H1 (cell line): Measurements from ENCODE around the gene PLG.

Source experiments
- CTCF ChIP-seq, 3 experiments: IDR thresholded peaks; 1 replicate in 2 of 3; 2 replicates in 1 of 3; pipeline versions ENCODE4 v1.5.1 to v1.6.1; 2011; ENCODE audit warnings: low read length in 3 of 3, mild to moderate bottlenecking in 3 of 3, inconsistent platforms in 2 of 3, low read depth in 1 of 3, moderate library complexity in 1 of 3; ENCODE audit not compliant: insufficient read depth in 1 of 3; ENCODE audit errors: control extremely low read depth in 1 of 3
- HDAC2 ChIP-seq, 2 experiments: fragments of 300-600 bp in 1 of 2; sonication (generic) in 1 of 2; IDR thresholded peaks; 2 replicates each; pipeline ENCODE4 v1.6.1; 2011 to 2012; ENCODE audit warnings: low read depth in 2 of 2, low read length in 2 of 2, mild to moderate bottlenecking in 2 of 2, moderate library complexity in 2 of 2, borderline replicate concordance in 1 of 2, inconsistent platforms in 1 of 2
- HDAC6 ChIP-seq: IDR thresholded peaks from one replicate; pipeline ENCODE4 v1.7.1; 2012; ENCODE audit warnings: low read depth, mild to moderate bottlenecking, inconsistent platforms, low read length, moderate library complexity
- KDM1A ChIP-seq: fragments of 200-600, 300-600 bp; sonication (generic); IDR thresholded peaks from 2 replicates; pipeline ENCODE4 v1.7.1; 2016; ENCODE audit warnings: mild to moderate bottlenecking, low read length, borderline replicate concordance
- MAFK ChIP-seq: IDR thresholded peaks from 2 replicates; pipeline ENCODE4 v1.6.1; 2012; ENCODE audit warnings: low read depth, mild to moderate bottlenecking, improper control_type of control experiment, low read length
- NRF1 ChIP-seq: IDR thresholded peaks from 2 replicates; pipeline ENCODE4 v1.6.1; 2011; ENCODE audit warnings: mild to moderate bottlenecking, low read depth, low read length, improper control_type of control experiment
- SUZ12 ChIP-seq: fragments of 200-600 bp; sonication (generic); IDR thresholded peaks from 2 replicates; pipeline ENCODE4 v1.6.1; 2012; ENCODE audit warnings: mild to moderate bottlenecking, inconsistent platforms, low read length, moderate library complexity, mixed read lengths
- TBP ChIP-seq: IDR thresholded peaks from 2 replicates; pipeline ENCODE4 v1.6.1; 2011; ENCODE audit warnings: low read depth, low read length, improper control_type of control experiment
- YY1 ChIP-seq: IDR thresholded peaks from 2 replicates; pipeline ENCODE4 v1.6.1; 2011; ENCODE audit warnings: low read depth, mild to moderate bottlenecking, low read length

- no peak for TF ChIP-seq CTCF (IDR thresholded peaks at IDR 0.05; ENCODE audit: control extremely low read depth in 1 of 3, insufficient read depth in 1 of 3, low read depth in 1 of 3, low read length in 3 of 3)
- no peak for TF ChIP-seq HDAC2 (IDR thresholded peaks at IDR 0.05; ENCODE audit: borderline replicate concordance in 1 of 2, low read depth in 2 of 2, low read length in 2 of 2)
- no peak for TF ChIP-seq SUZ12
- TF ChIP-seq YY1, result no peak
- no peak for TF ChIP-seq KDM1A
- TF ChIP-seq MAFK, result no peak
- no peak for TF ChIP-seq TBP
- no peak for TF ChIP-seq NRF1
- TF ChIP-seq HDAC6, result no peak
These were observed 91.6 kb downstream of the PLG start for GRCh38 chr6:160793652-160794051.
